ENCODE results near the gene RAPGEFL1. TPM values are rescaled to one million over a fixed set of nuclear protein-coding genes. Genes with fewer than 3 reads are reported as not detected.
"Not testable (repeated sequence)": the region's sequence is repeated elsewhere in the genome, so short reads cannot be mapped to it uniquely, and the experiment has no call there.

The RAPGEFL1 gene
- polyA plus RNA-seq, 1 donor, result 13.2 TPM

DNA sequence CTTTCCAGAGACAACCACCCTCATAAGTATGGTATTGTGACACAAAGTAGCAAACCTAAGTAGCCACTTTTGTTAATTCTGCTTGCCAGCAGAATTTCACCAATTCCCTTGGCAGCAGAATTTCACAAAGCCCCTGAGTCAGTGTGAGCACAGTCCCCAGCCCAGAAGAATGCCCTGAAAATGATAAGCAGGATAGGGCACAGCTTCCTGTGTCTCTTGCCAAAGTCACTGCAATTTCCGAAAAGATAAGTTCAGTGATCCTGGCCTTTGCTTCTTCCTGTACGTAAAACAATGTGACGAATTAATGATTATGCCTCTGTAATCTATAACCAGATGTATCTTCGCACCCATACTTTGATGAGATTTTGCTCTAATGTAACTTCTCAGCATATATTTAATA, 25.9 kb downstream of the RAPGEFL1 start:
- DNase-seq, result no peak

DNA sequence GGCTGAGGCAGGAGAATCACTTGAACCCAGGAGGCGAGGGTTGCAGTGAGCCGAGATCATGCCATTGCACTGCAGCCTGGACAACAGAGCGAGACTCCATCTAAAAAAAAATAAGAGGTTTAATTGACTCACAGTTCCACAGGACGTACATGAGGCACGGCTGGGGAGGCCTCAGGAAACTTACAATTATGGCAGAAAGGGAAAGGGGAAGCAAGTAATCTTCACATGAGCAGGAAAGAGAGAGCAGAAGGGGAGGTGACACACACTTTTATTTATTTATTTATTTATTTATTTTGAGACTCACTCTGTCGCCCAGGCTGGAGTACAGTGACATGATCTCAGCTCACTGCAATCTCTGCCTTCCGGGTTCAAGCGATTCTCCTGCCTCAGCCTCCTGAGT, 28.9 kb downstream of the RAPGEFL1 start:
- not testable (repeated sequence) for DNase-seq

DNA sequence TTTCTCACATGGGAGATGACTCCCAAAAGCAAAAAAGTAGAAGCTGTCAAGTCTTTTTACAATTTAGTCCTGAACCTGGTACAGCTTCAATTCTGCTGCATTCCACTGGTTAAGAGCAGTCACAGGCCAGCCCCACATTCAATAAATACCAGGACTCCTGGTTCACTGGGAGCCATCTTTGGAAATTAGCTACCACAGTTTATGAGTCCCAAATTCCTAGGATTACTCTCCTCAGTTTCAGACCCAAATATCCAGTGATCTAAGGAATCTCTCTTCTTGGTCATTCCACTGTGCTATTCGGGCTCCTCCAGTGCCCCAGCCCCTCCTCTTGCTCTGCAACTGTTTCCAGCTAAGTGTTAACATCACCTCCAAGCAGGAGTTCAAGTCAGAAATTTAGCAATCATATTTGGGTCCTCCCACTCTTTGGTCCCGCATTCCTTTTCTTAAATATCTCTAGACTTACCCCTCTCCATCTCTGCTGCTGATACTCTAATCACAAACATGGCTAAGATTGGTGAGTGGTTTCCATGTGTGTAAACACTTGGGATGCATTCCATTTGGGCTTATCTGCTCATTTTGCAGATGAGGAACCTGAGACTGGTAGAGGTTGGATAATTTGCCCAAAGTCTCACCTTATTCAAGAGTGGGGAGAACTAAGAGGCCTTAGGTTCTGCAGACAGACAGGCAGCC, 32.3 kb downstream of the RAPGEFL1 start:
- DNase-seq, result no peak

DNA sequence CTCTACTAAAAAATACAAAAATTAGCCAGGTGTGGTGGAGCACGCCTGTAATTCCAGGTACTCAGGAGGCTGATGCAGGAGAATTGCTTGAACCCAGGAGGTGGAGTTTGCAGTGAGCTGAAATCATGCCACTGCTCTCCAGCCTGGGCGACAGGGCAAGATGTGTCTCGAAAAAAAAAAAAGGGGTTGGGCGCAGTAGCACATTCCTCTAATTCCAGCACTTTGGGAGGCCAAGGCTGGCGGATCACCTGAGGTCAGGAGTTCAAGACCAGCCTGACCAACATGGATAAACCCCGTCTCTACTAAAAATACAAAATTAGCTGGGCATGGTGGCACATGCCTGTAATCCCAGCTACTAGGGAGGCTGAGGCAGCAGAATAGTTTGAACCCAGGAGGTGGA, 36.6 kb downstream of the RAPGEFL1 start:
- not testable (repeated sequence) for DNase-seq

DNA sequence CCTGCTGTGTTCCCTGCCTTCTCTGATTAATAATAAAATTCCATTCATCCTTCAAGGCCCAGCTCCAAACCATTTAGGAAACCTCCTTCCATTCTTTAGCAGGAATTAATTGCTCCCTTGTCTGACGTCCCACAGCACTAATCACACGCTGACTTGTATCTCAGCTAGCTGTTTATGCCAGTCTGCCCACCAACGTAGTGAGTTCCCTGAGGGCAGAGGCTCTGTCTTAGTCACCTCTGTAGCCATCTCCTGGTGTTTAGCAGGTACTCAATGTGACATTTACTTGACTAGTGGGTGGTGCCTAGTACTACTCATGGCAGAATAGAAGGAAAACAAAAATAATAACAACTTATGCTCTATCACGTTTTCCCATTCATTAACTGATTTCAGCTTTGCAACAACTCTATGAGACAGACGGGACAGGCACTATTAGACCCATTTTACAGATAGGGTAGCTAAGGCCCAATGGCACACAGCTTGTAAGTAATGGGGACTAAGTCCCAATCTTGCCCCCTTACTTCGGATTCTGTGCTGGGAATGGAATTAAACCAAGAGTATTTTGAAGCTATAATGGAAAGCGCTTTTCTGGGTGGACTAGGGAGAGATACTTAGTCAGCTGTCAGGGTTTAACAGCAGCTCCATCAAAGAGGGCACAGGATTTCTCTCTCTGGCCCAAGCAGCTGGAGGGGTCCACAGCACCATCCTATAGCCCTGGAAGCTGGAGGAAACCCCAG, 40.9 kb downstream of the RAPGEFL1 start:
- DNase-seq, result no peak

DNA sequence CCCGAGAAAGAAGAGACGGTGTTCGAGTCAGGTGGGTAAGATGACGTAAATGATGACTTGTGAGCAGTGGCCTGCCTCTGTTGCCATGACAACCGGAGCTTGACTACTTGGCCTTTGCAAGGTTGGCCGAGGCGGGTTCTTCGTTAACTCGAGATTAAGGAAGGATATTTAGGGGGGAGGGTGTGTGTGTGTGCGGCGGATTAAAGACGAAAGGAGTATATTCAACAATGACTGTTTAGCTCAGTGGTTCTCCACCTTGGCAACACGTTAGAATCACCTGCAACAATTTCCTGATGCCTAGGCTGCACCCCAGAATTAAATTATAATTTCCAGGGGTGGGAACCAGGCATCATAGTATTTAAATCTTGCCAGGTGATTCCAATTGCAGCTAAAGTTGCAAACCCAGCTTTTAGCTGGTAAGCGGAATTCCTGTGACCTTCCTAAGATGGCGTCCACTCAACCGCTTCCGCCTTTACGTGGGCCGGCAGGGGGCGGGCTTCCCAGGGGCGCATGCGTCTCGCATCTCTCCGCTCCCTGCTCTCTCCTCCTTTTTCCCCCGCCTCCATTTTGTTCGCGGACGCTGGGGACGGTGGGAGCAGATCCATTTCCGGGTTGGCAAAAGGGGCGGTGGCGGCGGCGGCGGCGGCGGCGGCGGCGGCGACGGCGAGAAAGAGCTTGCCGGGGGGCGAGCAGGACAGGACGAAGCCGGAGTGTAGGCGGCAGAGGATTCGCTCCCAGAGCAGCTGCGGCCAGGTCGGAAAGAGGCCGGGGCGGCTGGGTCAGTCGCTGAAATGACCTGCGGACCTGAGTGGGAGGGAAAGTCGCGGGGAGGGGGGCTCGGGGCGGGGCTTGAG, 41.7 kb downstream of the RAPGEFL1 start, which contains the start of gene WIPF2:
WIPF2 (plus strand) TSS at position 565 of the 854 bp plus-strand sequence. CDS start 37,156 bp downstream, outside the sequence.
- peak; percentile 98 for DNase-seq

DNA sequence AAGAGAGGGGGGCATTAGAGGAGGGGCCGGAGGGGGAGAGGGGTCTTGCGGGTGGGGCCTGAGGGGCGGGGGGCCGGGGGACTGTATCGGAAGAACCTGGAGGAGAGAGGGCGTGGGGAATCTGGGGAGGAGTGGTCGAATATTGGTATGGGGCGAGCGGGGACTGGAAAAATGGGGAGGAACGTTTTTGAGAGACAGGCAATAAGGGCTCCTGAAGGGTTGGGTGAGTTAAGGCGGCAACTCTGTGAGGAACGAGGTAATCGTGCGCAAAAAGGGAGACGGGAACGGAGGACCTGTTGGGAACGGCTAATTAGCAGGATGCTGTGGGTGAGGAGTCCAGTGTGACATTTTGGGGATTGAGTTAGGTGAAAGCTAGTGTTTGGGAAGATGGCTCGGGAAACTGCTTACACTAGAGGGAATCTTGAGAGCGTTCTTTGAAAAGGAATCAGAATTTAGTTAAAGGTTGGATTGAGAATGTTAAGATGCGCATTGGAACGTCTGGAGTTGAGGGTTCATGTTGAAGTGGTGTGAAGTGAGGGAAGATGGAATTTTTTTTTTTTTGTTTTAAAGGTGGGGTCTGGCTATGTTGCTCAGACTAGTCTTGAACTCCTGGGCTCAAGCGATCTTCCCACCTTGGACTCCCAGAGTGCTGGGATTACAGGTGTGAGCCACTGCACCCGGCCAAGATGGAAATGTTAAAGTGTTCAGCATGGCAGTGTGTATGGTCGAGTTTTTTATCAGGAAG, 42.5 kb downstream of the RAPGEFL1 start:
- no peak for DNase-seq

DNA sequence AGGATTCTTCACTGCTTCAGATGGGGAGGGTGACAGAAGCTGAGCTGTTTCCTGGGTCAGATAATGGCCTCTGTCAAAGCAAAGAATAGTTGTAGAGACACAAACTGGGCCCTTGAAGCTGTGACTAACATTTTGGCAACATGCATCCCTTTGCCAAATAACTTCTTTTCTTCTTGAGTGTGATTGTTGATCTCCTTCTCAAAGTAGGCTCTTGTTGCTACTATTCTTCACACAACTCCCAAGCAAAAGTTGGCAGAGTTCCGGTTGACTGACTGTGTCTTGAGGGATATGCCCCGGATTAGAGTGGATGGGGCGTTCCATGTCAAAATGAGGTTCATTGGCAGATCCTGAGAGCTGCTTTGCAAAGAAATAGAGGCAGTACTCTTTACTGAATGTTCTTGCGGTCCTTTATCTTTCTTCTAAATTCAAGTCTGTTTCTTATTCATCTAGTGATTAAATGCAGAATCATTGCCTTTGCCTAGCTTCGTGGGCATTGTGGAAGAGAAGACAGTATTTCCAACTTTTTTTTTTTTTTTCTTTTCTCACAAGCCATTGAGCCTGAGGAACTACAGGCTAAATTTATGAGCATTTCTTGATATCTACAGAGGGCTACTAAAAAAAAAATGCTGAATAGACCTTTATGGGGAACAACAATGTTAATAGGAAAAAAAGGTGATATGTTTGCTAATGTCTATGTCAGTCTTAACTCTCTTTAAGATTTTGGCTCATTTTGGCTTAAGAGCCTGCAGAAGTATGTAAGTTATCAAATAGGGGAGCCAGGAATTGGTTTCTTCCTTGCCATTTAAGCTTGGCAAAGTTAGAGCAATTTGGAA, 47.7 kb downstream of the RAPGEFL1 start:
- no peak for DNase-seq

DNA sequence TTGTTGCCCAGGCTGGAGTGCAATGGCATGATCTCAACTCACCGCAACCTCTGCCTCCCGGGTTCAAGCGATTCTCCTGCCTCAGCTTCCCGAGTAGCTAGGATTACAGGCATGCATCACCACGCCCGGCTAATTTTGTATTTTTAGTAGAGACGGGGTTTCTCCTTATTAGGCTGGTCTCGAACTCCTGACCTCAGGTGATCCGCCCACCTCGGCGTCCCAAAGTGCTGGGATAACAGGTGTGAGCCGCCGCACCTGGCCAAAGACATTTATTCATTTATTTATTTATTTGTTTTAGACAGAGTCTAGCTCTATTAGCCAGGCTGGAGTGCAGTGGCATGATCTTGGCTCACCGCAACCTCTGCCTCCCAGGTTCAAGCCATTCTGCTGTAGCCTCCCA, 51.9 kb downstream of the RAPGEFL1 start:
- not testable (repeated sequence) for DNase-seq

DNA sequence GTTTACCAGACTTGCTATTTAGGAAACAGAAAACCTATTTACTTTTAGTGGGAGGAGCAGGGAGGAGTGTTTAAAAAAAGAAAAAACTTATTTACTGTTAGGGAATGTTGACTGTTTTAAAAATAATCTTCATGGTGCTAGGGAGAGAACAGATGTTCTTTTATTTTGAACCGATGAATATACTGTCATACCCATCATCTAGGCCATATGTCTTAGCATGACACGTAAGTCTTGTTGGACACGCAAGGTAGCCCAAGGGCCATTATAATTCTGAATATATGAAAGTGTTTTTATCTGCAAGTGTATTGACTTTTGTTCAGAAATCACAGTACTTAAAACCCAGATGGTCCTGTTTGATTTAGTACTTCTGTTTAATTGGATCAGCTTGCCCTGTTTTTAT, 53.4 kb downstream of the RAPGEFL1 start:
- DNase-seq, result no peak

DNA sequence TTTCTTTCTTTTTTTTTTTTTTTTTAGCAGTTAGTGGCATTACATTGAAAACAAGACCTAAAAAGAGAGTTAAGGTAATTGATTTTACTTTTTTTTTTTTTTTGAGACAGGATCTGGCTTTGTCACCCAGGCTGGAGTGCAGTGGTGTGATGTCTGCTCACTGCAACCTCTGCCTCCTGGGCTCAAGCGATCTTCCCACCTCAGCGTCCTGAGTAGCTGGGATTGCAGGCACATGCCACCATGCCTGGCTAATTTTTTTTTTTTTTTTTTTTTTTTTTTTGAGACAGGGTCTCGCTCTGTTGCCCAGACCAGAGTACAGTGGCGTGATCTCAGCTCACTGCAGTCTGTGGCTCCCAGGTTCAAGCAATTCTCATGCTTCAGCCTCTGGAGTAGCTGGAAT, 54.7 kb downstream of the RAPGEFL1 start:
- DNase-seq, result not testable (repeated sequence)

DNA sequence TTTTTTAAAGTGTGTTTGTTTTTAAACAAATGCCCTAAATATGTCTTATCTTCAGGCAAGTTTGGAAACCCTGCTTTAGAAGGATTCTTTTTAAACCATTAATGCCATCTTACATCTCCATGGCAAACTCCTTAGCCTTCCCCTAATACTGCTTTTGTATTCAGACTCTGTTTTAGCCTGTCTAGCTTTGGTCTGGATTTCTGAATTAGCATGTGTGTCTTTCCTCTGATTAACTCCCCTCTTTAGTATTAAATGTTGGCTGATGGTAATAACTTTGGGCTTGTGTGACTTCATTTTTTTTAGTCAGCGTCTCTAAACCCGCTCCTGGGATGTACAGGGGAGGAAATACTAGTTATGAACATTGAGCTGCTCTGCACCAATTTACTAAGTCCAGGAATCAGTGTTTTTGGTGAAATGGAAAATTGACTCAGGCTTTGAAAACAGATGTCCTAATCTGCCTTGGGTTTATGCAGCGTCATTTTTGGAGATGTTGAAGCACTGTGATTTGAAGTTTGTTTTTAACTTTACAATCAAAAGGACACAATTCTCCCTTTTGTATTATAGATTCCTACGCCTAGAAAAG, 64.1 kb downstream of the RAPGEFL1 start:
- no peak for DNase-seq

DNA sequence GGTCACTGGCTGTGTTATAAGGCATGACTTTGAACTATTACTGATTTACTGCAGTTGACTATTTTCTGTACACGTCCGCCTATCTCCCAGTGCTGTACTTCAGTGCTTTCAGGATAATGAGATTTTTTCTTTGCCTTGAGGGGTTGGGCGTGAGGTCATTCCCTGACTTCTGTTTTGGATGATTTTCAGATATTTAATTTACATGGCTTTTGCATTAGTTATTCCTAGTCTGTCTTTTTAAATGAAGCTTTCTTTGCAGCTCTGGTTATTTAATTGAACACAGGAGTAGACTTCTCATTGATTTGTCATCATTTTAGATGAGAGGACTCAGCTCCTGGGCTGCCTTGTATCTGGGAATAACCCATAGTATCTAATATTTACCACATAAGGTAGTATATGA, 65.5 kb downstream of the RAPGEFL1 start:
- no peak for DNase-seq

DNA sequence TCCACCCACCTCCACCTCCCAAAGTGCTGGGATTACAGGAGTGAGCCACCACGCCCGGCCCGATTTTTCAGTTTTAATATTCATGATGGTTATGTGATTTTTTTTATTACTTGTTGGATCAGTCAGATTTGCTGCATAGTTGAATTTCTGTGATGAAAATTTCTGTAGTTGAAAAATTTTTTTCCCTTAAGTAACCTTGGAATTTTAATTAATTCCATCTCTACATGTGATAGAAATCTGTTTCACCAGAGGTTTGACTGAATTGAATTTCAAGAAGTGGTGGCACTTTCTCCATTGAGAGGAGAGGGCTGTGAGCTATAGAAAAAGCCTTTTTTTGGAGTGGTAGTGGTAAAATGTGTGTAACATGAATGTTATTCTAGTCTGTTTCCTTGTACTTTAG, 66.5 kb downstream of the RAPGEFL1 start:
- DNase-seq, result no peak

DNA sequence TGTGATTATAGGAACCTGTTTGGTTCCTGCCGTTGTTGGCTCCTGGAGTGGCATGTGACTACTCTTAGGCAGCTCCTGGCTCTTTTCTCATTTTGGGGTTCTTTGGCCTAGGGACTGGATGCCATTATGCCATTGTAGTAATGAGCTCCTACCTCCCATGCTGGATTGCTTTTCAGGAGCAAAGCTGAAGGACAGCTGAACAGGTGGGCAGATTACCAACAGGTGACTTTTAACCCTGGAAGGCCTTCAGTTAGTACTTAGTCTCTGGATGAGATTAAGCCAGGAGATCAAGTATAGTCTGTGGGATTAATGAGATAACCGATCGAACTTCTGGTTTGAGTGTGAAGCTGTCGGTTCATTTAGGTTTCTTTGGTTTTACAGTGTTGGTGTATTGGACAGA, 67.0 kb downstream of the RAPGEFL1 start:
- no peak for DNase-seq

Other genes starting within 250 kb of the RAPGEFL1 start
- 96.3 TPM for gene ORMDL3, start 249.9 kb upstream of the RAPGEFL1 start, polyA plus RNA-seq (ENCODE audit: insufficient read length)
- not detected for gene LRRC3C, start 249.7 kb upstream of the RAPGEFL1 start, polyA plus RNA-seq (ENCODE audit: insufficient read length)
- gene GSDMA, start 214.5 kb upstream of the RAPGEFL1 start, polyA plus RNA-seq (ENCODE audit: insufficient read length), result 2.9 TPM
- 106 TPM for gene PSMD3, start 196.7 kb upstream of the RAPGEFL1 start, polyA plus RNA-seq (ENCODE audit: insufficient read length)
- gene CSF3, start 162.0 kb upstream of the RAPGEFL1 start, polyA plus RNA-seq (ENCODE audit: insufficient read length), result not detected
- 127 TPM for gene MED24, start 123.1 kb upstream of the RAPGEFL1 start, polyA plus RNA-seq (ENCODE audit: insufficient read length)
- 48.2 TPM for gene THRA, start 114.5 kb upstream of the RAPGEFL1 start, polyA plus RNA-seq (ENCODE audit: insufficient read length)
- gene NR1D1, start 76.9 kb upstream of the RAPGEFL1 start, polyA plus RNA-seq (ENCODE audit: insufficient read length), result 4.1 TPM
- 197 TPM for gene MSL1, start 55.5 kb upstream of the RAPGEFL1 start, polyA plus RNA-seq (ENCODE audit: insufficient read length)
- 124 TPM for gene CASC3, start 36.9 kb upstream of the RAPGEFL1 start, polyA plus RNA-seq (ENCODE audit: insufficient read length)
- 33.3 TPM for gene WIPF2, start 41.8 kb downstream of the RAPGEFL1 start, polyA plus RNA-seq (ENCODE audit: insufficient read length)
- 32.9 TPM for gene CDC6, start 110.4 kb downstream of the RAPGEFL1 start, polyA plus RNA-seq (ENCODE audit: insufficient read length)
- 34.3 TPM for gene RARA, start 131.7 kb downstream of the RAPGEFL1 start, polyA plus RNA-seq (ENCODE audit: insufficient read length)
- gene GJD3, start 187.3 kb downstream of the RAPGEFL1 start, polyA plus RNA-seq (ENCODE audit: insufficient read length), result not detected
- 259 TPM for gene TOP2A, start 240.4 kb downstream of the RAPGEFL1 start, polyA plus RNA-seq (ENCODE audit: insufficient read length)